Fibroblast of lung (primary cell): Measurements from ENCODE around the gene TMEM205. TPM values are rescaled to one million over a fixed set of nuclear protein-coding genes. Genes with fewer than 3 reads are reported as not detected.

ENCODE experiments used
- DNase-seq, 2 donors: peaks; one replicate each; pipeline versions ENCODE4 v3.0.0 to v3.0.0-alpha.2; 2010; ENCODE audit warnings: low read depth in 2 of 2
- H2AFZ ChIP-seq: 2 replicates; pipeline ENCODE4 v1.5.1; 2012; ENCODE audit warnings: low read length, control low read depth, inconsistent platforms
- H3K27ac ChIP-seq: 2 replicates; pipeline ENCODE4 v1.5.1; 2011; ENCODE audit warnings: low read length, control low read depth; ENCODE audit not compliant: insufficient read depth
- H3K27me3 ChIP-seq: 2 replicates; pipeline ENCODE4 v1.5.1; 2011; ENCODE audit warnings: mild to moderate bottlenecking, low read length; ENCODE audit not compliant: control insufficient read depth, insufficient read depth
- H3K36me3 ChIP-seq: 2 replicates; pipeline ENCODE4 v1.5.1; 2011; ENCODE audit warnings: low read length; ENCODE audit not compliant: control insufficient read depth, insufficient read depth
- H3K4me1 ChIP-seq: 2 replicates; pipeline ENCODE4 v1.5.1; 2011; ENCODE audit warnings: low read length; ENCODE audit not compliant: control insufficient read depth, insufficient read depth; ENCODE audit errors: extremely low read depth
- H3K4me2 ChIP-seq: 2 replicates; pipeline ENCODE4 v1.5.1; 2011; ENCODE audit warnings: low read length, control low read depth; ENCODE audit not compliant: insufficient read depth; ENCODE audit errors: extremely low read depth
- H3K4me3 ChIP-seq, 4 experiments: fragments of 200-600 bp in 1 of 4; sonication (generic) in 1 of 4; replicated peaks in 1 of 4; 2 replicates each; pipeline ENCODE4 v1.5.1; 2011 to 2016; ENCODE audit warnings: low read length in 4 of 4, low read depth in 3 of 4, mild to moderate bottlenecking in 3 of 4, control low read depth in 2 of 4, inconsistent platforms in 1 of 4, mixed read lengths in 1 of 4; ENCODE audit not compliant: insufficient read depth in 1 of 4; ENCODE audit errors: control extremely low read depth in 1 of 4
- H3K79me2 ChIP-seq: 2 replicates; pipeline ENCODE4 v1.5.1; 2012; ENCODE audit warnings: mild to moderate bottlenecking, low read length, inconsistent platforms; ENCODE audit not compliant: control insufficient read depth, insufficient read depth
- H3K9ac ChIP-seq: 2 replicates; pipeline ENCODE4 v1.5.1; 2011; ENCODE audit warnings: mild to moderate bottlenecking, low read length, control low read depth; ENCODE audit not compliant: insufficient read depth
- H3K9me3 ChIP-seq: 2 replicates; pipeline ENCODE4 v1.5.1; 2012; ENCODE audit warnings: low read depth, low read length; ENCODE audit not compliant: control insufficient read depth, insufficient read depth
- H4K20me1 ChIP-seq: 2 replicates; pipeline ENCODE4 v1.5.1; 2011; ENCODE audit warnings: low read length; ENCODE audit not compliant: control insufficient read depth, insufficient read depth; ENCODE audit errors: extremely low read depth
- EZH2 ChIP-seq: IDR thresholded peaks from 2 replicates; pipeline ENCODE4 v1.5.1; 2012; ENCODE audit warnings: low read length, control low read depth, mild to moderate bottlenecking; ENCODE audit errors: missing control alignments
- polyA plus RNA-seq, 2 donors: library from polyadenylated mRNA; depleted of rRNA in 1 of 2; stranded (reverse) in 1 of 2; unstranded in 1 of 2; fragments of >200 nt; gene quantifications; 2 replicates each; pipeline ENCODE4 v1.2.1, GENCODE V29; 2011 to 2012; ENCODE audit warnings: missing spikeins in 1 of 2
- total RNA-seq: library from RNA; depleted of rRNA; stranded (reverse); fragments of >200 nt; gene quantifications from 2 replicates; pipeline ENCODE4 v1.2.1, GENCODE V29; 2014
- TF ChIP-seq, protein P1 (sequence below), 2 donors: IDR thresholded peaks in 1 of 2; conservative IDR thresholded peaks in 1 of 2; 1 replicate in 1 of 2; 2 replicates in 1 of 2; pipeline ENCODE4 v1.5.1; 2011 to 2012; ENCODE audit warnings: low read length in 2 of 2, control low read depth in 1 of 2, inconsistent platforms in 1 of 2, low read depth in 1 of 2, mild to moderate bottlenecking in 1 of 2

TMEM205 gene
- total and polyA plus RNA-seq, 2 donors (not counting 1 experiment from before 2014, with no cell fraction given), result 54.7 to 68.4 TPM

DNA sequence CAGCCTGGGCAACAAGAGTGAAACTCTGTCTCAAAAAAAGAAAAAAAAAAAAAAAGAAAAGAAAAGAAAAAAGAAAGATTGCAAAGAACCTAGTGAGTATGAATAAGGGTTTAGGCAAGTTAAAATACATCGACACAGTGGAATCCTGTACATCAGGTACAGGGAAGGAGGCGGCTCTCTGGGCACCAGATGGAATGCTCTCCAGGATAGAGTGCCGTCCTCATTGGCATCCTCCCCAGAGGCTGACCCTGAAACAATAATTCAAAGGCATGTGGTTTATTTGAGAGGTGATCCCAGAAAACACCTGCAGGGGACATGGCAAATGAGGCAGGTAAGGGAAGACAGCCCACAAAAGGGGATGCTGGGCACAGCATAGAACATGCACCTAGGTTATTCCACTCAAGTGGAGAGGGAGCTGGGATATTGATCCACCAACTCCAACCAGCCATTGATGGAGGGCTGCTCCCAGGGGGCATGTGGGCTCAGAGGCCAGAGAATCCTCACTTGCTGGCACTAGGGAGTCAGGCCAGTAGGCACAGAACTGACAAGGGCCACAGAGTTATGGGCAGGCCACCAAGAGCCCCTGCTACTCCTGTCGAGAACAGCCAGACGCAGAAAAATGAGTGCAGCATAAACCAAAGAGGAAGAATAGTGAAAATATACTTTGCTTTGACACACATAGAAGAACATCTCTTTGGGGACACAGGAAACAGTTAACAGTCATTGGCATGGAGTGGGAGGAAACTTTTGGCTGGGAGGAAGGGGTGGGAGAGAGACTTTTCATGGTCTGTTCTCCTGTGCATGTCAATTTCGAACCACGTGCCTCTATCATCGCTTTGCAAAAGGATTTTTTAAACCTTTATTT lies 45.9 kb downstream of the TMEM205 start:
- Histone ChIP-seq H3K4me3 (no peak overlapping the region), H3K79me2 (no peaks in the 10 kb centered on the region), H3K36me3 (no peaks in the 10 kb centered on the region), H3K9ac (no peak overlapping the region), H3K27me3 (peaks cover 2% of the 10 kb centered on the region), H3K9me3 (no peaks in the 10 kb centered on the region), H2AFZ (no peak overlapping the region), H3K4me1 (no peaks in the 10 kb centered on the region), H3K27ac (no peak overlapping the region), H3K4me2 (no peak overlapping the region), H4K20me1 (no peaks in the 10 kb centered on the region)
- no peak for DNase-seq
- no peak for TF ChIP-seq EZH2
- TF ChIP-seq, protein P1, sequence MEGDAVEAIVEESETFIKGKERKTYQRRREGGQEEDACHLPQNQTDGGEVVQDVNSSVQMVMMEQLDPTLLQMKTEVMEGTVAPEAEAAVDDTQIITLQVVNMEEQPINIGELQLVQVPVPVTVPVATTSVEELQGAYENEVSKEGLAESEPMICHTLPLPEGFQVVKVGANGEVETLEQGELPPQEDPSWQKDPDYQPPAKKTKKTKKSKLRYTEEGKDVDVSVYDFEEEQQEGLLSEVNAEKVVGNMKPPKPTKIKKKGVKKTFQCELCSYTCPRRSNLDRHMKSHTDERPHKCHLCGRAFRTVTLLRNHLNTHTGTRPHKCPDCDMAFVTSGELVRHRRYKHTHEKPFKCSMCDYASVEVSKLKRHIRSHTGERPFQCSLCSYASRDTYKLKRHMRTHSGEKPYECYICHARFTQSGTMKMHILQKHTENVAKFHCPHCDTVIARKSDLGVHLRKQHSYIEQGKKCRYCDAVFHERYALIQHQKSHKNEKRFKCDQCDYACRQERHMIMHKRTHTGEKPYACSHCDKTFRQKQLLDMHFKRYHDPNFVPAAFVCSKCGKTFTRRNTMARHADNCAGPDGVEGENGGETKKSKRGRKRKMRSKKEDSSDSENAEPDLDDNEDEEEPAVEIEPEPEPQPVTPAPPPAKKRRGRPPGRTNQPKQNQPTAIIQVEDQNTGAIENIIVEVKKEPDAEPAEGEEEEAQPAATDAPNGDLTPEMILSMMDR (conservative IDR thresholded peaks at IDR 0.05 in 1 of 2, IDR thresholded peaks at IDR 0.05 in 1 of 2; ENCODE audit: low read depth in 1 of 2, low read length in 2 of 2), result no peak

GRCh38 chr19:11296264-11296663 lies 49.8 kb downstream of the TMEM205 start:
- no peaks in the 10 kb centered on the region for H3K36me3 ChIP-seq
- H2AFZ ChIP-seq, result no peak overlapping the region
- H4K20me1 ChIP-seq, result no peaks in the 10 kb centered on the region
- no peak for DNase-seq
- H3K4me1 ChIP-seq, result peaks cover 2% of the 10 kb centered on the region
- H3K9ac ChIP-seq, result no peak overlapping the region
- H3K4me2 ChIP-seq, result no peak overlapping the region
- peaks cover 2% of the 10 kb centered on the region for H3K27me3 ChIP-seq
- H3K9me3 ChIP-seq, result no peaks in the 10 kb centered on the region
- H3K4me3 ChIP-seq, result no peak overlapping the region
- H3K27ac ChIP-seq, result no peak overlapping the region
- H3K79me2 ChIP-seq, result no peaks in the 10 kb centered on the region
- no peak for TF ChIP-seq EZH2
- TF ChIP-seq, protein P1 (conservative IDR thresholded peaks at IDR 0.05 in 1 of 2, IDR thresholded peaks at IDR 0.05 in 1 of 2; ENCODE audit: low read depth in 1 of 2, low read length in 2 of 2), result no peak

DNA sequence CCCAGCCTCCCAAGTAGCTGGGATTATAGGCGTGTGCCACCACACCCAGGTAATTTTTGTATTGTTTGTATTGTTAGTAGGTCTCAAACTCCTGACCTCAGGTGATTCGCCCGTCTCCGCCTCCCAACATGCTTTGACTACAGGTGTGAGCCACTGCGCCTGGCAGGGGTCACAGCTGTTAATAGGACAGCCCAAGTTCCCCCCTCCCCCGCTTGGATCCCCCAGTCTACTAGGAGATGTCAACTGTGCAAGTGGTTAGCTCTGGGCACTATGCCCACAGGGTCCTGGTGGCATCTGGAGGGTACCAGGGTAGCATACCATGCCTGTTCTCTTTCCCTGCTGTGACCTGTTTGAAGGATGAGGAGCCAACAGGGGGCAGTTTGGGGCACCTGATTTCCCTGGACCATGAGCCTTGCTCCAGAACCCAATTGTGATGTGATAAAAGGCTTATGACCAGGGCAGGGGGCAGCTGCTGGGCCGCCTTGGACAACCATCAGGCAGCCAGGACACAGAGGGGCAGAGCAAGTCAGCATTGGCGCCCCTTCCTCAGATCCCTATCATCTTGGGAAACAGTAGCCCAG lies 50.3 kb downstream of the TMEM205 start, which contains the start of gene TSPAN16:
Gene TSPAN16 (plus strand): TSS at position 496 of the 581 bp plus-strand sequence. CDS start 138 bp downstream, outside the sequence.
- Histone ChIP-seq H3K9ac (no peak within 1 kb of the TSS), H3K79me2 (no peaks in the 10 kb centered on the region), H2AFZ (no peak within 1 kb of the TSS), H4K20me1 (no peaks in the 10 kb centered on the region), H3K27ac (no peak within 1 kb of the TSS), H3K4me3 (no peak within 1 kb of the TSS), H3K36me3 (no peaks in the 10 kb centered on the region), H3K27me3 (no peaks in the 10 kb centered on the region), H3K4me2 (no peak within 1 kb of the TSS), H3K9me3 (no peaks in the 10 kb centered on the region), H3K4me1 (peaks cover 2% of the 10 kb centered on the region)
- no peak for DNase-seq
- TF ChIP-seq, protein P1 (conservative IDR thresholded peaks at IDR 0.05 in 1 of 2, IDR thresholded peaks at IDR 0.05 in 1 of 2; ENCODE audit: low read depth in 1 of 2, low read length in 2 of 2), result no peak
- TF ChIP-seq EZH2, result no peak
